Stimulated activated CD8-positive, alpha-beta memory T cell treated with anti-CD3 and anti-CD28 coated beads, Interleukin-2, amount 100 ng/mL, for 1 hour (primary cell): ENCODE results near the gene PCA3.

Experiments used
- DNase-seq, 2 donors: peaks; one replicate each; pipeline ENCODE4 v3.0.0-alpha.2; 2020; ENCODE audit warnings: low read depth in 2 of 2

The PCA3 gene

GRCh38 chr9:76756941-76757673, 7.1 kb upstream of the PCA3 start:
- DNase-seq, result no peak

DNA sequence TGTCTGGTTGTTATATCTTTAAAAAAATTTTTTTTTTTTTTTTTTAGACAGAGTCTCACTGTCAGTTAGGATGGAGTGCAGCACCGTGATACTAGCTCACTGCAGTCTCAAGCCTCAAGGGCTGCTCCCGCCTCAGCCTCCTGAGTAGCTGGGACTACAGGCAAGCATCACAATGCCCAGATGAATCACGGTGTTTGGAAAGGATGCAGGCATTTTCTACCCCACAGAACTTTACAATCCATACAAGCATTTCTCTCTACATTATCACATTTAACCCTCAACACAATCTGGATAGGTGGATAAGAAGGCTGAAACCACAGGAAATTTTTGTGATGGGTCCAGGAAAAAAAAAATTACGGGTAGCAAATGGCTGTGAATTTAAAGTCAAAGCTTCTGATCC, 5.8 kb upstream of the PCA3 start:
- no peak for DNase-seq

- no peak for DNase-seq
Observed at GRCh38 chr9:76759732-76760131, 4.5 kb upstream of the PCA3 start.

DNA sequence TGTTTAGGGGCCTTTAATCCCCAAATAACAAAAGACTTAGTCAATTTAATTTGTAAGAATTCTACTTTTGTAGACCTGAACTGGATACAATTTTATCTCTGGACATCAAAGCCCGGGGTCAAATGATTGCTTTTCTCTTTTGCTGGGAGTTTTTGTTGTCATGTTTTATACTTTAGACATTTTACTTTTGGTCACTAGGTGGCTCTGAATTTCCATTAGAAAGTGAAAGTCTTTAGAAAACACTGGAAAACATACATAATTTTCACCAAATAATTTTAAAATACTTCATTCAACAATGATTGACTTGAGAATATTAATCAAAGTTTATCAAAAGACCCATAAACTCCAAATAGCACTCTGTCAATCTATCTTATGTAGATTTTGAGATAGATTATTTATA, 2.8 kb upstream of the PCA3 start:
- DNase-seq, result no peak

DNA sequence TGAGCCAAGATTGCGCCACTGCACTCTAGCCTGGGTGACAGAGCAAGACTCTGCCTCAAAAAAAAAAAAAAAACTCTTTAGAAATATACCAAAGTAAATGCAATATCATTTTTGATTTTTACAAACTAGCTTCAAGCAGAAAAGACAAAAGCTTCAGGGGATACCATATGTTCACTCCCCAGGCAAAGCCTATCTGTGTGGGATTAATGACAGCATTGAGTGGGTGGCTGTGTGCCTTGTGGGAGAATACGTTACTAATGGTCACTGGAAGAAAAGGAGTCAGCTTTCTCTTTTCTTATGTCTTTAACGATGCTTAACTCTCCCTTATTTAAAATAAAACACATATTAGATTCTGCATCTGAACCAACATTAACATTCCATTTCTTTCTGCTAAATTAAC, 1.9 kb downstream of the PCA3 start:
- DNase-seq, result no peak

GRCh38 chr9:76772686-76773445, 8.6 kb downstream of the PCA3 start:
- DNase-seq, result no peak

DNA sequence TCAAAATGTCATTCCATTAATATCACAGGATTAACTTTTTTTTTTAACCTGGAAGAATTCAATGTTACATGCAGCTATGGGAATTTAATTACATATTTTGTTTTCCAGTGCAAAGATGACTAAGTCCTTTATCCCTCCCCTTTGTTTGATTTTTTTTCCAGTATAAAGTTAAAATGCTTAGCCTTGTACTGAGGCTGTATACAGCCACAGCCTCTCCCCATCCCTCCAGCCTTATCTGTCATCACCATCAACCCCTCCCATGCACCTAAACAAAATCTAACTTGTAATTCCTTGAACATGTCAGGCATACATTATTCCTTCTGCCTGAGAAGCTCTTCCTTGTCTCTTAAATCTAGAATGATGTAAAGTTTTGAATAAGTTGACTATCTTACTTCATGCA, 20.6 kb downstream of the PCA3 start:
- no peak for DNase-seq

DNA sequence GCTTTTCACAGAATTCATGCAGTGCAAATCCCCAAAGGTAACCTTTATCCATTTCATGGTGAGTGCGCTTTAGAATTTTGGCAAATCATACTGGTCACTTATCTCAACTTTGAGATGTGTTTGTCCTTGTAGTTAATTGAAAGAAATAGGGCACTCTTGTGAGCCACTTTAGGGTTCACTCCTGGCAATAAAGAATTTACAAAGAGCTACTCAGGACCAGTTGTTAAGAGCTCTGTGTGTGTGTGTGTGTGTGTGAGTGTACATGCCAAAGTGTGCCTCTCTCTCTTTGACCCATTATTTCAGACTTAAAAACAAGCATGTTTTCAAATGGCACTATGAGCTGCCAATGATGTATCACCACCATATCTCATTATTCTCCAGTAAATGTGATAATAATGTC, 21.3 kb downstream of the PCA3 start:
- DNase-seq, result no peak

- DNase-seq, result no peak
Observed at GRCh38 chr9:76787677-76788076, 23.4 kb downstream of the PCA3 start.

DNA sequence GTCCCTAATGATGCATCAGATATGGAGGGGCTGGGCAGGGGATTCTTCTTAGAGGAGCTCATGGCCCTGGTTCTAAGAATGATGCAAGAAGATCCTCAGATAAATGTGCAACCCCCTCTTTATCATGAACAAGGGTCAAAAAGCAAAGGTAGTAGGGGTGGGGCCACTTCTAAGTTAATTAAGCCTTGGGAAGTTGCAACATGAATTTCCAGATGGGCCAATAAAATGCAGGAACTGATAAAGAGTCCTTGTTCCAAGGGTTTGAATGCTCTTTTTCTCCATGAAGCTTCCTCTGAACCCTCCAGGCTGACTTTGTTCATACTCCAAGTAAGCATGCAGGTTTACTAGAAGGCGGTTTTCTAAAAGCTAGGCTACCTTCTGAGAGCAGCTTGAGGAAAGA, 25.6 kb downstream of the PCA3 start:
- no peak for DNase-seq

DNA sequence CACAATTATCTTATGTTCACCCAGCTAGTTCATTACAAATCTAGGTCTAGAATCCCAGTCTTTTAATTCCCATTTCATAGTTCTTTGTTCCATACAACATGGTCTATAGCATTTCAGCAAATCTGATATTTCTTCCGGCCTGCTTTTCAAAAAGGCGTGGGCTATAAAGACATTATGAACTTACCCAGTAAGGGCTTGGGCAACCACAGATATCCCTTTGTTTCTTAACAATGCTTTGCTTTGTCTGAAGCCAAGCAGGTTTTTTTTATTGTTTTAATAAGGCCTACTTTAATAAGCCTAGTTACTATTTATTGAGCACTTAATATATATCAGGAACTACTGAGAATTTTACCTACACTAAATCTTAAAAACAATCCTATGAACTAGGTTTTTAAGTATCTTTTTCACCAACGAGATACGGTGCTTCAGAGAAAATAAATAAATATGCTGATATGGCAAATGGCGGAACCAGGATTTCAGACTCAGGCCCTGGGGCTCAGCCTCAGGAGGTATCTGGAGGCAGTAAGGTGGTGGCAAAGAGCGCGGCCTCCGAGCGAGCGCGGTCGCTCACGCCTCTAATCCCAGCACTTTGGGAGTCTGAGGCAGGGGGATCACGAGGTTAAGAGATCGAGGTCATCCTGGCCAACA, 29.7 kb downstream of the PCA3 start:
- no peak for DNase-seq

DNA sequence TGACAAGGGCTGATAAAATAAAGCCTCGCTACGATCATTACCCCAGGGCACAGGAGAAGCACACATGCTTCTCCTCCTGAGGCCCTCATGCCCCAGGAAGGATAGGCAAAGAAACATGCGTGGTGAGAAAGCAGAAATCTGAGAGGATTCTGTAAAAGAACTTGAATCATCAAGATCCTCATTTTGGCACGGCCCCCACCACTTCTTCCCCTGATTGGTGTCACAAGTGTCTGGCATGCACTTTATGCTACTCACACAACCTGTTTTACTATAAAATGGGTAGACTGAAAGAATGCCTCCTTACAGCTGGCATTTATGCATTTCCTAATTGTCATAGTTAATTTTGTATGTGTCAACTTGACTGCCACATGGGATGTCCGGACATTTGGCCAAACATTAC, 32.1 kb downstream of the PCA3 start:
- DNase-seq, result no peak

DNA sequence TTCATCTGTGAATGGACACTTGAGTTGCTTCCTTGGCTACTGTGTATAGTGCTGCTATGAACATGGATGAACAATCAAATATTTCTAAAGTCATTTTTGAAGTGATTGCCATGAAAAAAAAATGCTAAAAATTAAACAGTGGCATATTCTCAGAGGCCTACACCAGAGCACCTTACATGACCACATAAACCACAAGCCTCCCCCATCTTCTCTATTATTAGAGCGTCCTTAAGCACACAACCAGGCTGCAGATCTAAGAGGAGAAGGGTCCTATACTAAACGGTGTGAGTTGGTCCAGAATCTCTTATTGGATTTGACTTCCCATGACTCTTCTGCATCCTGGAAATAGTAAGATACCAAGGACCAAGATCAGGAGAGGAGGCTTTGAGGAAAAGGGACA, 34.3 kb downstream of the PCA3 start:
- DNase-seq, result no peak

DNA sequence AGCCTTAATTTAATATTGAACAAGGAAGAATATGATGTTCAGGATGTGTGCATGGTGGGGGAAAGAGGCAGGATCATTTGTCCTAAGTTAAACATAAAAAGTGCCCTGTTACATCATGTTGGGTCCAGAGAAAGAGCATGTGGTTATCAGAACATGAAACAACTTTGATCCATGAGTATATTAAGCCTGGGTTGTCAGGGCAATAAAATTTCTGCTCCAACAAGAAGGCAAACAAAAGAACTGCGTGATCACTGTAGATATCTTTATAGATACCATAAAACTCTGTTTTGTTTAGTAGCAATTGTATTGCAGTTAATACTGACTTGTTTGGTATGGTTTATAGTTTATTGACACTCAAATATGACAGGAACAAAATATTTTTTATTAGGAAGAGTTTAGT, 35.2 kb downstream of the PCA3 start:
- no peak for DNase-seq

GRCh38 chr9:76800901-76801300, 36.7 kb downstream of the PCA3 start:
- no peak for DNase-seq

DNA sequence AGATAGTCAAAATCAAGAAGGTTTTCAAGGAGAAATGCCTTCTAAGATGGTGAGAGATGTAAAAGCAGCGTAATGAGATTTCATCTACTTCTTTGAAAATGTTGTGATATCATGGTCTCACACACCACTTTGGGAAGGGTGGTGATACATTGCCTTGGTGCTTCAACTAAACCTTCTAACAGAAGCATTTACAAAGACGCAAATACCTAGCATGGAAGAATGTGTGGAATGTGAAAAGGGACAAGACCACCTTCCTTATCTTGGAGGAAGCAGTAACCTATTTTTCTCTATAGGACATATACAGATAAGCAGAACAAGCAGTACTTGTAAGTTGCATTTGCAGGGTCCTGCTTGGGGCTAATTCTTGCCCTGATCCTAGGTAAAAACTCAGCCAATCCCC, 38.8 kb downstream of the PCA3 start:
- no peak for DNase-seq

GRCh38 chr9:76803762-76804161, 39.5 kb downstream of the PCA3 start:
- DNase-seq, result no peak

GRCh38 chr9:76808636-76809035, 44.4 kb downstream of the PCA3 start:
- DNase-seq, result no peak

DNA sequence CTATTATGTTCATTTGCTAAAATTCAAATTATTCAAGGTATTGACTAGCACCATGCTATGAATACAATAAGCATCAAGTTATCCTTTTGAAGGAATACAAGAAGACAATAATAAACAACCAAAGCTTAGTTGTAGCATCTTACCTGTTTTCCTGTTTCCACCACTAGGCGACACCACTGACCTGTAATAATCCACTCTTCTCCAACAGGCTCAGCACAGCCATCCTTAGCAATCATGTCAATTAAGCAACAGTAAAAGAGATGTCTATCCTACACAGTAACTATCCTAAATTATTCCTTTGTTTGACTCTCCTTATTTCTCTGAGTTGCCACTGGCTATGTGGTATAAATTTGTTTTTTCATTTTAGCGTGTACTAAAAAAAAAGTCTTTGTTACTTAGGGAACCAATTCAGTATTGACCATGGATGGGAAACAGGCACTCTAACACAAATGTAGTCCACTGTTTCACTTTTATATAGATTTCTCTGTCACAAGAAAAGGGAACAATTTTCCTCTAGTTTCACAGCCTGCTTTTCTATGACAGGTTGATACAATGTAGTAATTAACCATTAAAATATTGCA, 46.2 kb downstream of the PCA3 start:
- no peak for DNase-seq

DNA sequence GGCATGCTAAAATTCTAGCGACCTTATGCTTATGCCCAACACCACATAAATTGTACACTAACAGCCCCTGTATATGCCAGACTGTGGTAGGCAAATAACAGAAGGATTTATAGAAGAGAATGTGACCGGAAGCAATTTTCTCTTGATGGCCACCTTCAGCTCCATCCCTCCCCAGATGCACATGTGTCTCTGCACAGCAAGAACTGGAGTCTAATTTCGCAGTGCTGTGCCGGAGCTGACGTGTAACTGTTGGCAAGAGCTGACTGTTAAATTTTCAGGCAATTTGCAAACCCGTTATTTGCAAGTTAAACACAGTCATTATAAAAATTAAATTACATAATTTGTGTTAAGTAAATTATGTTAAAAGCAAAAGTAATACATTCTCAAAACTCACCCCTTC, 48.4 kb downstream of the PCA3 start:
- no peak for DNase-seq

DNA sequence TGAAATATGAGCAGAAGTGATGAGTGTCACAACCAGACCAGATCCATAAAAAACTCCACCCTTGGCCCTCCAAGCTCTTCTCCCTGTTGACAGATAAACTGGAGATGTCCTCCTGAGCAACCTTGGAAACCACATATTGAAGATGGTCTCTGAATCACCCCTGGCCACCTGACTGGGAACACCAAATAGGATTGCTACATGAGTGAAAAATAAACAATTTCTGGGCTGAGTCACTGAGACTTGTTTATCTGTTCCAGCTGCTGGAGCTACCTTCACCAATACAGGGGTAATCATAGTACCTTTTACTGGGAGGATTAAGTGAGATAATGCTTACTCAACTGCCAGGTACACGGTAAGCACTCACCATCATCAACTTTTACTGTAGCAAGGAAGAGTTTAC, 53.3 kb downstream of the PCA3 start:
- no peak for DNase-seq

DNA sequence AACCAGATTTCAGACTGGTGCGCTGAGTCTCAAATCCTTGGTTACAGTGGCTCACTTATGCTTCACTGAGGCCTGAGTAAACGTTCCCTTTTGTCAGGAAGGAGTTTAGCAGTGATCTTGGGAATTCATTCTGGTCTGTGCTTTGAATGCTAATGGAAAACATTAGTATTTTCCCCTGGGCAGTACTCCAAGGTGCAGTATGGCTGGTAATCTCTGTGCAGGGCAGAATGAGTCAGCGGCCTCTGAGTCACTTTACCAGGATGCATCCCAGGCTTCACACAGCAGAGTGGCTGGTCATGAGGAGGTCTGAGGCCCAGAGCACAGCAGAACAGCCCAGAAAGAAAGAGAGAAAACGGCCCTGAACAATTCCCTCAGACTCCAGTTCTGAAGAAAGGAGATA, 54.0 kb downstream of the PCA3 start:
- no peak for DNase-seq

DNA sequence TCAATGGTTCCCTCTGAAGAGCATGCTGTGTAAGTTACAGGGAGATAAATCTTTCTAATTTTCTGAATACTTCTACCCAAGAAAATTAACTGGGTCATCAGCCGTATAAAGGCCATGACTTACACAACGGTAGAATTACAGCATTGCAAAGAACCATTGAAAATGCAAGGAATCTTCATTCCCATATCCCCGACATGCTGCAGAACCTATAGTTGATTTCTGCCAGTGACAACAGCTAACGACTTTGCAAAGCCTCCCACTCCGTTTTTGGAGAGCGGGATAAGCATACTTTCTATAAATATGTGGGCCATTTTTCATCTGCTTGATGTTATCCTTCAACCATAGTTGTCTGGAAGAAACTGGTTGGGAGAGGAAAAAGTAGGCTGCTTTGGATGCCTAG, 56.2 kb downstream of the PCA3 start:
- DNase-seq, result no peak
